HepG2 (cell line): Measurements from ENCODE around the gene MICALL2. TPM values are rescaled to one million over a fixed set of nuclear protein-coding genes. Genes with fewer than 3 reads are reported as not detected.
A peak's percentile ranks its signal among the peaks of the same experiment; 100 is the strongest.

Experiments
- GATAD1 ChIP-seq: IDR thresholded peaks from 2 replicates; pipeline ENCODE4 v1.6.1; 2016; ENCODE audit warnings: missing genetic modification reagents, missing compliant biosample characterization
- KAT8 ChIP-seq: IDR thresholded peaks from 2 replicates; pipeline ENCODE4 v1.6.1; 2016; ENCODE audit warnings: missing genetic modification reagents, missing compliant biosample characterization
- NONO ChIP-seq, 2 experiments: fragments of 450-650 bp in 1 of 2; sonication (generic) in 1 of 2; formaldehyde crosslinking in 1 of 2; IDR thresholded peaks in 1 of 2; conservative IDR thresholded peaks in 1 of 2; 2 replicates each; pipeline versions ENCODE4 v1.6.1 to v1.8.0; 2017 to 2022; ENCODE audit warnings: mild to moderate bottlenecking in 1 of 2, missing genetic modification reagents in 1 of 2, moderate library complexity in 1 of 2
- PHF21A ChIP-seq: sonication (generic); formaldehyde crosslinking; IDR thresholded peaks from 2 replicates; pipeline ENCODE4 v1.5.0; 2020; ENCODE audit warnings: mild to moderate bottlenecking, missing genetic modification reagents
- RELA ChIP-seq: sonication (generic); formaldehyde crosslinking; IDR thresholded peaks from 2 replicates; pipeline ENCODE4 v1.4.0; 2020; ENCODE audit warnings: missing genetic modification reagents
- SNAPC2 ChIP-seq: sonication (generic); formaldehyde crosslinking; IDR thresholded peaks from 2 replicates; pipeline ENCODE4 v1.8.1; 2022; ENCODE audit warnings: mild to moderate bottlenecking, missing genetic modification reagents
- YEATS2 ChIP-seq: sonication (generic); formaldehyde crosslinking; IDR thresholded peaks from 2 replicates; pipeline ENCODE4 v1.4.0; 2020; ENCODE audit warnings: missing genetic modification reagents, borderline replicate concordance
- ZFX ChIP-seq: sonication (generic); formaldehyde crosslinking; IDR thresholded peaks from 2 replicates; pipeline ENCODE4 v1.4.0; 2020; ENCODE audit warnings: mild to moderate bottlenecking, low read depth, missing genetic modification reagents, moderate library complexity
- ZNF234 ChIP-seq: sonication (generic); formaldehyde crosslinking; conservative IDR thresholded peaks from 2 replicates; pipeline ENCODE4 v1.5.1; 2020; ENCODE audit warnings: mild to moderate bottlenecking, missing genetic modification reagents
- ZNF263 ChIP-seq: sonication (generic); formaldehyde crosslinking; IDR thresholded peaks from 2 replicates; pipeline ENCODE4 v1.4.0; 2020; ENCODE audit warnings: missing genetic modification reagents
- ZNF737 ChIP-seq: sonication (generic); formaldehyde crosslinking; IDR thresholded peaks from 2 replicates; pipeline ENCODE4 v1.5.0; 2020; ENCODE audit warnings: missing genetic modification reagents, mild to moderate bottlenecking, borderline replicate concordance
- polyA plus RNA-seq, 8 experiments: library from polyadenylated mRNA; depleted of rRNA in 3 of 8; stranded (reverse) in 7 of 8; unstranded in 1 of 8; fragments of >200 nt; fragmentation: Illumina TruSeq in 4 of 8; extraction: Trizol in 4 of 8; gene quantifications; 2 replicates each; pipeline versions ENCODE4 v1.2.1 to v1.2.3, GENCODE V29; 2011 to 2016; ENCODE audit warnings: low read depth in 4 of 8, missing spikeins in 1 of 8, mixed read lengths in 1 of 8; ENCODE audit not compliant: insufficient read depth in 1 of 8
- total RNA-seq, 5 experiments: library from RNA; depleted of rRNA; stranded (reverse); fragments of >200 nt; fragmentation: Illumina TruSeq; extraction: Trizol; gene quantifications; 2 replicates each; pipeline ENCODE4 v1.2.3, GENCODE V29; 2016; ENCODE audit warnings: low read depth in 1 of 5
- TF ChIP-seq, protein P1 (sequence below): sonication (generic); formaldehyde crosslinking; IDR thresholded peaks from 2 replicates; pipeline ENCODE4 v1.4.0; 2020; ENCODE audit warnings: mild to moderate bottlenecking, missing genetic modification reagents
- TF ChIP-seq, protein P2 (sequence below): sonication (generic); formaldehyde crosslinking; IDR thresholded peaks from 2 replicates; pipeline ENCODE4 v1.4.0; 2020; ENCODE audit warnings: mild to moderate bottlenecking, missing genetic modification reagents
- TF ChIP-seq, protein P3 (sequence below): sonication (generic); formaldehyde crosslinking; IDR thresholded peaks from 2 replicates; pipeline ENCODE4 v1.5.1; 2020; ENCODE audit warnings: mild to moderate bottlenecking, missing genetic modification reagents, borderline replicate concordance

MICALL2 gene
- total and polyA plus RNA-seq, 2 of the 13 experiments (the other 11 are each of a cell fraction or from before 2014, with no cell fraction given) = 5.8 to 12.4 TPM

DNA sequence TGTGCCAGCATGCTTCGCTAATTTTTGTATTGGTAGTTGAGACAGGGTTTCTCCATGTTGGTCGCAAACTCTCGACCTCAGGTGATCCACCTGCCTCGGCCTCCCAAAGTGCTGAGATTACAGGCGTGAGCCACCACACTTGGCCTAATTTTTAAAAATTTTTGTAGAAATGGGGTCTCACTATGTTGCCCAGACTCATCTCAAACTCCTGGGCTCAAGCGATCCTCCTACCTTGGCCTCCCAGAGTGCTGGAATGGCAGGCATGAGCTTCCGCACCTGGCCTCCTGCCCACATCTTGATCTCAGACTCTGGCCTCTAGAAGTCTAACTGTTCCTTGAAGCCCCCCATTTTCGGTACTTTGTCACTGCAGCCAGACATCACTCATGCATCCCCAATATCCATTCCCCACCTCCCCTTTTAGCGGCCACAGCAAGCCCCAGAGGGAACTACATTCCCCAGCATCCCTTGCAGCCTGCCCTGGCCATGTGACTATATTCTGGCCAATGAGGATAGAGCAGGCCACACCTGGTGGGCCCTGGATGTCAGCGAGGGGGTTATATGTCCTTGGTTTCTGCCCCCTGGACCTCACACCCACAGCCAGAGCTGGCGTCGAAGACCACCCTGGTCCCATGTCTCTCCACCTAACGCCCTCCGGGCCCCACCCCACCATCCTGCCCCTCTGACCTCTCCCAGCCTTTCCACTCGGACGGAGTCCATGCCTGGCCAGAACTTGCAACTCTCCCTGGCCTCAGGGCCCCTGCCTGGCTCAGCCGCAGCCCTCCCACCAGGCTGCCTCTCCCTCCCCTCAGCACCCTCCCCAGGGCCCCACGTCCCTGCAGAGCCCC, 33.8 kb downstream of the MICALL2 start (continued):
- TF ChIP-seq, protein P1, sequence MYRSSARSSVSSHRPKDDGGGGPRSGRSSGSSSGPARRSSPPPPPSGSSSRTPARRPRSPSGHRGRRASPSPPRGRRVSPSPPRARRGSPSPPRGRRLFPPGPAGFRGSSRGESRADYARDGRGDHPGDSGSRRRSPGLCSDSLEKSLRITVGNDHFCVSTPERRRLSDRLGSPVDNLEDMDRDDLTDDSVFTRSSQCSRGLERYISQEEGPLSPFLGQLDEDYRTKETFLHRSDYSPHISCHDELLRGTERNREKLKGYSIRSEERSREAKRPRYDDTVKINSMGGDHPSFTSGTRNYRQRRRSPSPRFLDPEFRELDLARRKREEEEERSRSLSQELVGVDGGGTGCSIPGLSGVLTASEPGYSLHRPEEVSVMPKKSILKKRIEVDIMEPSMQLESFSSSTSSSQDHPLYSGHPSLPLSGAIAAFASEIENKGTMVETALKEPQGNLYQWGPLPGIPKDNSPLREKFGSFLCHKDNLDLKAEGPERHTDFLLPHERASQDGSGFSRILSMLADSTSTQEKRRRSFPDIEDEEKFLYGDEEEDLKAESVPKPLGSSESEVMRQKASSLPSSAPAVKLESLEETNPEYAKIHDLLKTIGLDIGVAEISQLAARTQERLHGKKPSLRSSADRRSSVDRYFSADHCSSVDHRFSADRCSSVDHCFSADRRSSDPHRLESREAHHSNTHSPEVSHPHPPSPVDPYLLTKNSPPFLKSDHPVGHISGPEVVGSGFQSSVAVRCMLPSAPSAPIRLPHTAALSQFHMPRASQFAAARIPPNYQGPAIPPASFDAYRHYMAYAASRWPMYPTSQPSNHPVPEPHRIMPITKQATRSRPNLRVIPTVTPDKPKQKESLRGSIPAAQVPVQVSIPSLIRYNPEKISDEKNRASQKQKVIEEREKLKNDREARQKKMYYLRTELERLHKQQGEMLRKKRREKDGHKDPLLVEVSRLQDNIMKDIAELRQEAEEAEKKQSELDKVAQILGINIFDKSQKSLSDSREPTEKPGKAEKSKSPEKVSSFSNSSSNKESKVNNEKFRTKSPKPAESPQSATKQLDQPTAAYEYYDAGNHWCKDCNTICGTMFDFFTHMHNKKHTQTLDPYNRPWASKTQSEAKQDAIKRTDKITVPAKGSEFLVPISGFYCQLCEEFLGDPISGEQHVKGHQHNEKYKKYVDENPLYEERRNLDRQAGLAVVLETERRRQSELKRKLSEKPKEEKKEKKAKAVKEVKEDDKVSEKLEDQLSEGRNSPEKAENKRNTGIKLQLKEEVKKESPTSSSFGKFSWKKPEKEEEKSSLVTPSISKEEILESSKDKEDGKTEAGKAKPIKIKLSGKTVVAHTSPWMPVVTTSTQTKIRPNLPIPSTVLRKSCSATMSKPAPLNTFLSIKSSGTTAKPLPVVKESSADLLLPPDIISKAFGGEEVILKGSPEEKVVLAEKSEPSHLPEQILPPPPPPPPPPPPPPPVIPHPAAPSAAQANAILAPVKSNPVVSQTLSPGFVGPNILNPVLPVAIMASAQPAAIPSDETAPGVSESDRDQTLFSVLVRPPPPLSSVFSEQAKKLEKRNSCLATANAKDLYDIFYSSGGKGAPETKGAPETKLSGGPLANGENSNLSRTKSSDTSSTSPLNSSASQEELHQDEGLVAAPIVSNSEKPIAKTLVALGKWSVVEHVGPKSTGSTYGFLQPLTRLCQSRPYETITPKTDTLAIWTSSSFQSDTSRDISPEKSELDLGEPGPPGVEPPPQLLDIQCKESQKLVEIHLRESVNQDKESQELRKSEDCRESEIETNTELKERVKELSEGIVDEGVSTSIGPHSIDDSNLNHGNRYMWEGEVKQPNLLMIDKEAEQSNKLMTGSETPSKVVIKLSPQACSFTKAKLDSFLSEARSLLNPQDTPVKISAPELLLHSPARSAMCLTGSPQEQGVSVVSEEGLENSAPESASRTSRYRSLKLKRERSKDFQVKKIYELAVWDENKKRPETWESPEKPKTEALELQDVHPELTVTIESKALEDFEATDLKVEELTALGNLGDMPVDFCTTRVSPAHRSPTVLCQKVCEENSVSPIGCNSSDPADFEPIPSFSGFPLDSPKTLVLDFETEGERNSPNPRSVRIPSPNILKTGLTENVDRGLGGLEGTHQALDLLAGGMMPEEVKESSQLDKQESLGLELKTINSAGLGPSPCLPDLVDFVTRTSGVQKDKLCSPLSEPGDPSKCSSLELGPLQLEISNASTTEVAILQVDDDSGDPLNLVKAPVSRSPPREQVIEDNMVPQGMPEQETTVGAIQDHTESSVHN (CRISPR knock-in tag) = no peak
- TF ChIP-seq ZFX = peak; percentile 82
- TF ChIP-seq ZNF737 (CRISPR knock-in tag) = 0 out of 2 replicates have a peak, but pooled peaks have one; percentile 51
- TF ChIP-seq YEATS2 (CRISPR knock-in tag) = peak; percentile 51; the same call in 1 of the 2 replicates
- TF ChIP-seq, protein P2, sequence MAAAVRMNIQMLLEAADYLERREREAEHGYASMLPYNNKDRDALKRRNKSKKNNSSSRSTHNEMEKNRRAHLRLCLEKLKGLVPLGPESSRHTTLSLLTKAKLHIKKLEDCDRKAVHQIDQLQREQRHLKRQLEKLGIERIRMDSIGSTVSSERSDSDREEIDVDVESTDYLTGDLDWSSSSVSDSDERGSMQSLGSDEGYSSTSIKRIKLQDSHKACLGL (CRISPR knock-in tag) = peak; percentile 33; the same call in 1 of the 2 replicates
- no peak for TF ChIP-seq ZNF263 (CRISPR knock-in tag)
- TF ChIP-seq PHF21A (CRISPR knock-in tag) = no peak
- TF ChIP-seq RELA (CRISPR knock-in tag) = 0 out of 2 replicates have a peak, but pooled peaks have one; percentile 27
- TF ChIP-seq, protein P3, sequence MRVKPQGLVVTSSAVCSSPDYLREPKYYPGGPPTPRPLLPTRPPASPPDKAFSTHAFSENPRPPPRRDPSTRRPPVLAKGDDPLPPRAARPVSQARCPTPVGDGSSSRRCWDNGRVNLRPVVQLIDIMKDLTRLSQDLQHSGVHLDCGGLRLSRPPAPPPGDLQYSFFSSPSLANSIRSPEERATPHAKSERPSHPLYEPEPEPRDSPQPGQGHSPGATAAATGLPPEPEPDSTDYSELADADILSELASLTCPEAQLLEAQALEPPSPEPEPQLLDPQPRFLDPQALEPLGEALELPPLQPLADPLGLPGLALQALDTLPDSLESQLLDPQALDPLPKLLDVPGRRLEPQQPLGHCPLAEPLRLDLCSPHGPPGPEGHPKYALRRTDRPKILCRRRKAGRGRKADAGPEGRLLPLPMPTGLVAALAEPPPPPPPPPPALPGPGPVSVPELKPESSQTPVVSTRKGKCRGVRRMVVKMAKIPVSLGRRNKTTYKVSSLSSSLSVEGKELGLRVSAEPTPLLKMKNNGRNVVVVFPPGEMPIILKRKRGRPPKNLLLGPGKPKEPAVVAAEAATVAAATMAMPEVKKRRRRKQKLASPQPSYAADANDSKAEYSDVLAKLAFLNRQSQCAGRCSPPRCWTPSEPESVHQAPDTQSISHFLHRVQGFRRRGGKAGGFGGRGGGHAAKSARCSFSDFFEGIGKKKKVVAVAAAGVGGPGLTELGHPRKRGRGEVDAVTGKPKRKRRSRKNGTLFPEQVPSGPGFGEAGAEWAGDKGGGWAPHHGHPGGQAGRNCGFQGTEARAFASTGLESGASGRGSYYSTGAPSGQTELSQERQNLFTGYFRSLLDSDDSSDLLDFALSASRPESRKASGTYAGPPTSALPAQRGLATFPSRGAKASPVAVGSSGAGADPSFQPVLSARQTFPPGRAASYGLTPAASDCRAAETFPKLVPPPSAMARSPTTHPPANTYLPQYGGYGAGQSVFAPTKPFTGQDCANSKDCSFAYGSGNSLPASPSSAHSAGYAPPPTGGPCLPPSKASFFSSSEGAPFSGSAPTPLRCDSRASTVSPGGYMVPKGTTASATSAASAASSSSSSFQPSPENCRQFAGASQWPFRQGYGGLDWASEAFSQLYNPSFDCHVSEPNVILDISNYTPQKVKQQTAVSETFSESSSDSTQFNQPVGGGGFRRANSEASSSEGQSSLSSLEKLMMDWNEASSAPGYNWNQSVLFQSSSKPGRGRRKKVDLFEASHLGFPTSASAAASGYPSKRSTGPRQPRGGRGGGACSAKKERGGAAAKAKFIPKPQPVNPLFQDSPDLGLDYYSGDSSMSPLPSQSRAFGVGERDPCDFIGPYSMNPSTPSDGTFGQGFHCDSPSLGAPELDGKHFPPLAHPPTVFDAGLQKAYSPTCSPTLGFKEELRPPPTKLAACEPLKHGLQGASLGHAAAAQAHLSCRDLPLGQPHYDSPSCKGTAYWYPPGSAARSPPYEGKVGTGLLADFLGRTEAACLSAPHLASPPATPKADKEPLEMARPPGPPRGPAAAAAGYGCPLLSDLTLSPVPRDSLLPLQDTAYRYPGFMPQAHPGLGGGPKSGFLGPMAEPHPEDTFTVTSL (CRISPR knock-in tag) = no peak
- TF ChIP-seq SNAPC2 (CRISPR knock-in tag) = no peak
- peak; percentile 51; the same call in 1 of the 2 replicates for TF ChIP-seq GATAD1 (CRISPR knock-in tag)
- no peak for TF ChIP-seq ZNF234 (CRISPR knock-in tag)
- 0 out of 2 replicates have a peak, but pooled peaks have one; percentile 37 for TF ChIP-seq KAT8 (CRISPR knock-in tag)
- TF ChIP-seq NONO (IDR thresholded peaks at IDR 0.05) = no peak
- no peak for TF ChIP-seq NONO (CRISPR knock-in tag; conservative IDR thresholded peaks at IDR 0.05)
